ENCODE measurements around the gene CPA4. TPM values are rescaled to one million over a fixed set of nuclear protein-coding genes. Genes with fewer than 3 reads are reported as not detected.

The CPA4 gene
- total RNA-seq, 4 donors from 2014 or later = 0.22 to 0.51 TPM; not detected in 2

DNA sequence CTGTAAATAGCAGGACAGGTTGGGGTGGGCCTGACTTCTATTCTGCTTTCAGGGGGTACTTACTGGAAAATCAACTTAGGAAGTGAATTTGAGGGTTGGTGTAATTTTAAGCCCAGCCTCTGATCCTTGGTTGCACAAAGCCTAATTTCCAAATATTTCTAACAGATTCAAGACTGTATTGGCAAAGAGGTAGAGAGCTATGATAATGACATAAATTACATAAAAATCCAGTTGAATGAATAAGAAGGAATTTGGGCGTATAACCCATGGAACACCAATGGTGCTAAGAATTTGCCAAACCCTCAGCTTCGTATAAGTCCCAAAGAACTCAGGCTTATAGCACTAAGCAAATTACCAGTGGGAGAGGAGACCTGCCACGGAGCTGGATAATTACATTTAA lies 11.9 kb downstream of the CPA4 start:
- TF ChIP-seq, protein P1, sequence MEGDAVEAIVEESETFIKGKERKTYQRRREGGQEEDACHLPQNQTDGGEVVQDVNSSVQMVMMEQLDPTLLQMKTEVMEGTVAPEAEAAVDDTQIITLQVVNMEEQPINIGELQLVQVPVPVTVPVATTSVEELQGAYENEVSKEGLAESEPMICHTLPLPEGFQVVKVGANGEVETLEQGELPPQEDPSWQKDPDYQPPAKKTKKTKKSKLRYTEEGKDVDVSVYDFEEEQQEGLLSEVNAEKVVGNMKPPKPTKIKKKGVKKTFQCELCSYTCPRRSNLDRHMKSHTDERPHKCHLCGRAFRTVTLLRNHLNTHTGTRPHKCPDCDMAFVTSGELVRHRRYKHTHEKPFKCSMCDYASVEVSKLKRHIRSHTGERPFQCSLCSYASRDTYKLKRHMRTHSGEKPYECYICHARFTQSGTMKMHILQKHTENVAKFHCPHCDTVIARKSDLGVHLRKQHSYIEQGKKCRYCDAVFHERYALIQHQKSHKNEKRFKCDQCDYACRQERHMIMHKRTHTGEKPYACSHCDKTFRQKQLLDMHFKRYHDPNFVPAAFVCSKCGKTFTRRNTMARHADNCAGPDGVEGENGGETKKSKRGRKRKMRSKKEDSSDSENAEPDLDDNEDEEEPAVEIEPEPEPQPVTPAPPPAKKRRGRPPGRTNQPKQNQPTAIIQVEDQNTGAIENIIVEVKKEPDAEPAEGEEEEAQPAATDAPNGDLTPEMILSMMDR (IDR thresholded peaks at IDR 0.05; ENCODE audit: low read depth) = no peak

DNA sequence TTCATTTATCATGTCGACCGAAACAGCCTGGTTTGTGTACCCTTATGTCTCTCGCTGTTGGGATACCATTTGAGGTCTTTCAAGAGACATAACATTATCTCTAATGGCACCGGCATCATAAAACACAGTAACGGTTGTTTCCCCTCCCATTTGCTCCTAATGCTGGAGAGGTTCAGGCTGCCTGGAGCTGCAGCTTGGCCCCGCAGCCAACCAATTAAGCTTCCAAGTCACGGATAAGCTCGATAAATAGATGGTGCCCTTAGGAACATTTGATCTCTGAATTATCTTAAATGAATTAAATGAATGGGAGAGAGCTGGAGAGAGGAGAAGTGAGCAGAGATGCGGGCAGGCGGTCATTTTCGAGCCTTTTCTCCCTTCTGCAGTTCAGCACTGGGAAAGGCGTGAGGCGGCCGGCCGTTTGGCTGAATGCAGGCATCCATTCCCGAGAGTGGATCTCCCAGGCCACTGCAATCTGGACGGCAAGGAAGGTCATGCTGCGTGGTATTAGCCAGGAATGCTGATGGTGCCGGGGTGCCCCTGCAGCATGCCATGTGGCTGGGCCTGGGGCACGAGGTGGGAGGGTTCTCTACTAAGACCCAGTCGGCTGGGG lies 12.6 kb downstream of the CPA4 start:
- TF ChIP-seq, protein P1 (IDR thresholded peaks at IDR 0.05; ENCODE audit: low read depth) = no peak

DNA sequence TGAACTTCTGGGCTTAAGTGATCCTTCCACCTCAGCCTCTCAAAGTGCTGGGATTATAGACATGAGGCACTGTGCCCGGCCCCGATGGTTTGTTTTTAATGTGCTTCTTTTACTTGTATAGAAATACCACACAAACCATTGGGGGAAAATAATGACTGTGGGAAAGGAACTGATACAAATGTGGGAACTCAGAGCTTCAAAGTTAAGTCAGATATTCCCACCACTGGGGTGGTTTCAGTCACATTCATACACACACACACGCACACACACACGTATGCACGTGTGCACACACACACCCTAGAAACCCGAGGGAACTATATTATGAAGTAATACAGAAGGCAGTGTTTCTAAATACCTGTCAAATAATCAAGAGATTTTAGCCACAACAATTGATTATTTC lies 17.0 kb downstream of the CPA4 start:
- TF ChIP-seq, protein P1 (IDR thresholded peaks at IDR 0.05; ENCODE audit: low read depth) = no peak

DNA sequence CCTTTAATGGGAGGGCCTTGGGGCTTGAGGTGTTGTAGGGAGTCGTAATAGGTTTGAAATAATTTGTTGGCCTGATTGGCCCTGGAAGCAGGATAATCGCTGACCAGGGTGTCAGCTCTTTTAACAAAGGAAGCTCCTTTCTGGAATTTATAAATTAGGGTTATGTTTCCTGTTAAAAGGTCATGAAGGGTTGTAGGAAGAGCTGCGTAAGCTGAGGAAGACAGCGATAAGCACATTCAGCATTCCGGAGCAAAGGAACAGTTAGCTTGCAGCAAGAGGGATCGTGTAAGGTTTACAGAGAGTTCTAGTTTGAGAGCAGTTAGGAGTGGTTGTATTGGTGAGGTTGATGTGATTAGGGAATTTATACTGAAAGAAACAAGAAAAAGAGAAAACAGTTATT lies 21.3 kb downstream of the CPA4 start:
- TF ChIP-seq, protein P1 (IDR thresholded peaks at IDR 0.05; ENCODE audit: low read depth) = no peak

DNA sequence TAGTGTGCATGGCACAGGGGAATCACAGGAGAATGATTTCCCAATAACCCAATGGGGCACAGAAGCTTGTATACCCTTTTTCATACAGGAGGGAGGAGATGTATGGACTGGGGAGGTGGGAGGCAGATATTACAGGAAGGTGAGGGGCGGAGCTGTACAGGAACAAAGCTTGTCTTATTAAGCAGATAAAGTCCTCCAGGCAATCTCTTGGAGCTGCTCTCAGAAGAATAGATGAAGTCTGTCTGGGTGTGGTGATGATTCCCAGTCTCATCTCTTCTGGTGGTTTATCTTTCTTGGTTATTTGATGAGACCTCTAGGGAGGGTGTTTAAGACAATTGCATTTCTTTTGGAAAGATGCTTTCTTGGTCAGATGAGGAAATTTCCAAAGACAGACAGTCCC lies 26.6 kb downstream of the CPA4 start:
- TF ChIP-seq, protein P1 (IDR thresholded peaks at IDR 0.05; ENCODE audit: low read depth) = no peak

DNA sequence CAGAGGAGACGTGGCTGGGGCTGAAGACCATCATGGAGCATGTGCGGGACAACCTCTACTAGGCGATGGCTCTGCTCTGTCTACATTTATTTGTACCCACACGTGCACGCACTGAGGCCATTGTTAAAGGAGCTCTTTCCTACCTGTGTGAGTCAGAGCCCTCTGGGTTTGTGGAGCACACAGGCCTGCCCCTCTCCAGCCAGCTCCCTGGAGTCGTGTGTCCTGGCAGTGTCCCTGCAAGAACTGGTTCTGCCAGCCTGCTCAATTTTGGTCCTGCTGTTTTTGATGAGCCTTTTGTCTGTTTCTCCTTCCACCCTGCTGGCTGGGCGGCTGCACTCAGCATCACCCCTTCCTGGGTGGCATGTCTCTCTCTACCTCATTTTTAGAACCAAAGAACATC lies 29.7 kb downstream of the CPA4 start:
- TF ChIP-seq, protein P1 (IDR thresholded peaks at IDR 0.05; ENCODE audit: low read depth) = no peak

DNA sequence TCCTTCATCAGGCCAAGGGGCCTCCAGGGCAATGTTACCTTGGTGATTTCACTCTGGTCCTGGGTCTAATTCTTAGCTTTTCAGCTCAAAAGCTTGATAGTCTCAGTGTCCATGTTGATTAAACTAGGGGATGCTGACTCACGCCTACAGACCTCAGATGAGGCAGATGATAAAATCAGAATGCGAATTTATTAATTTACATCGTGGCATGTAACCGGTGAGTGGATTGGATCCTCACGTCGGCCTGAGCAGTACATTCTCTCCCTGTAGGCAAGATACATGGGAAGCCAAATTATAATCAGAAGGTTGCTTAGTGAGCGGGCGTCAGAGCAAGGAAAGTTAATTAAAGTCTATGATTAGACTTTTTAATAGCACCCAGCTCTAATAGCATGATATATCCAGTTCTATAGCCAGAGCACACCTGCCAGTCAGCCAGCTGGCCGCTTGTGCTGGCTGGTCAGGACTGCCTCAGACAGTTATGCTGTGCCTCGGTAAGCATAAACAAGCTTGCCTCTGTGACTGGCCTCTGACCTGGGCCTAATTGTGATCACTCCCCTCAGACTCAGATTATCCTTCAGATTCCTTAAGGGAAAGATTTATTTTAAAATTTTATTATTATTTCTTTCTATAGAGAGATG lies 31.5 kb downstream of the CPA4 start:
- TF ChIP-seq, protein P1 (IDR thresholded peaks at IDR 0.05; ENCODE audit: low read depth) = no peak

All from subcutaneous adipose tissue (tissue), 4 donors.